IMR-90 (cell line): ENCODE measurements around the gene ABR.

Experiments
- CEBPB ChIP-seq: IDR thresholded peaks from 2 replicates; pipeline ENCODE4 v1.6.1; 2012; ENCODE audit warnings: low read depth, low read length, improper control_type of control experiment
- CHD1 ChIP-seq: IDR thresholded peaks from 2 replicates; pipeline ENCODE4 v1.6.1; 2012; ENCODE audit warnings: low read depth, low read length, improper control_type of control experiment
- CTCF ChIP-seq: conservative IDR thresholded peaks from 2 replicates; pipeline ENCODE4 v1.5.1; 2012; ENCODE audit warnings: mild to moderate bottlenecking, low read depth, low read length, improper control_type of control experiment
- FOS ChIP-seq: fragments of 150-350 bp; IDR thresholded peaks from 2 replicates; pipeline ENCODE4 v1.6.1; 2016; ENCODE audit warnings: low read depth, low read length
- MAFK ChIP-seq: IDR thresholded peaks from 2 replicates; pipeline ENCODE4 v1.6.1; 2012; ENCODE audit warnings: low read depth, low read length, improper control_type of control experiment
- MXI1 ChIP-seq: IDR thresholded peaks from 2 replicates; pipeline ENCODE4 v1.6.1; 2012; ENCODE audit warnings: low read depth, mild to moderate bottlenecking, low read length, moderate library complexity, borderline replicate concordance
- POLR2A ChIP-seq: IDR thresholded peaks from 2 replicates; pipeline ENCODE4 v1.6.1; 2012; ENCODE audit warnings: mild to moderate bottlenecking, low read depth, low read length
- RFX5 ChIP-seq: IDR thresholded peaks from 2 replicates; pipeline ENCODE4 v1.8.0; 2012; ENCODE audit warnings: low read depth, mild to moderate bottlenecking, low read length, moderate library complexity
- SMC3 ChIP-seq: fragments of 150-350 bp; IDR thresholded peaks from 2 replicates; pipeline ENCODE4 v1.6.1; 2016; ENCODE audit warnings: low read depth, mild to moderate bottlenecking, antibody characterized with exemption, low read length, moderate library complexity
- TF ChIP-seq, protein P1 (sequence below): fragments of 150-350 bp; IDR thresholded peaks from 2 replicates; pipeline ENCODE4 v1.6.1; 2017; ENCODE audit warnings: mild to moderate bottlenecking, antibody characterized with exemption, low read length, low read depth

- TF ChIP-seq SMC3, result no peak
- no peak for TF ChIP-seq FOS
- TF ChIP-seq CTCF, result no peak
- no peak for TF ChIP-seq POLR2A
- no peak for TF ChIP-seq CEBPB
- TF ChIP-seq, protein P1, sequence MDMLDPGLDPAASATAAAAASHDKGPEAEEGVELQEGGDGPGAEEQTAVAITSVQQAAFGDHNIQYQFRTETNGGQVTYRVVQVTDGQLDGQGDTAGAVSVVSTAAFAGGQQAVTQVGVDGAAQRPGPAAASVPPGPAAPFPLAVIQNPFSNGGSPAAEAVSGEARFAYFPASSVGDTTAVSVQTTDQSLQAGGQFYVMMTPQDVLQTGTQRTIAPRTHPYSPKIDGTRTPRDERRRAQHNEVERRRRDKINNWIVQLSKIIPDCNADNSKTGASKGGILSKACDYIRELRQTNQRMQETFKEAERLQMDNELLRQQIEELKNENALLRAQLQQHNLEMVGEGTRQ, result no peak
- TF ChIP-seq RFX5, result no peak
- TF ChIP-seq CHD1, result no peak
- no peak for TF ChIP-seq MXI1
- TF ChIP-seq MAFK, result no peak
Observed at GRCh38 chr17:1077581-1077985, 102.2 kb downstream of the ABR start.
